NCI-H2227 (cell line): Measurements from ENCODE around the gene MEF2C.
A peak's percentile ranks its signal among the peaks of the same experiment; 100 is the strongest.

Experiments used
- DNase-seq: peaks from one replicate; lab custom pipeline; 2025; ENCODE audit not compliant: unreplicated experiment; lab: John Stamatoyannopoulos, UW

The MEF2C gene

GRCh38 chr5:88888848-88889188 is 5.8 kb upstream of the MEF2C start:
- no peak for DNase-seq

GRCh38 chr5:88888291-88888690 is 5.3 kb upstream of the MEF2C start:
- no peak for DNase-seq

- no peak for DNase-seq
Measured at GRCh38 chr5:88887342-88887741, 4.4 kb upstream of the MEF2C start.

GRCh38 chr5:88886746-88887341 is 3.9 kb upstream of the MEF2C start:
- DNase-seq = no peak

GRCh38 chr5:88886252-88886651 is 3.3 kb upstream of the MEF2C start:
- DNase-seq = no peak

- DNase-seq = no peak
Measured at GRCh38 chr5:88885002-88885401, 2.0 kb upstream of the MEF2C start.

- DNase-seq = no peak
Measured at GRCh38 chr5:88884608-88884877, 1.6 kb upstream of the MEF2C start.

- DNase-seq = peak; percentile 61
Measured at GRCh38 chr5:88883836-88884607, 1.0 kb upstream of the MEF2C start.

- no peak for DNase-seq
Measured at GRCh38 chr5:88882276-88883038, 527 bp downstream of the MEF2C start.

- DNase-seq = no peak
Measured at GRCh38 chr5:88881571-88881971, 1.4 kb downstream of the MEF2C start.

- DNase-seq = no peak
Measured at GRCh38 chr5:88880201-88880600, 2.8 kb downstream of the MEF2C start.

- DNase-seq = peak; percentile 26
Measured at GRCh38 chr5:88879724-88880123, 3.3 kb downstream of the MEF2C start.

- no peak for DNase-seq
Measured at GRCh38 chr5:88878976-88879375, 4.0 kb downstream of the MEF2C start.

GRCh38 chr5:88877826-88878225 is 5.2 kb downstream of the MEF2C start:
- DNase-seq = peak; percentile 11

GRCh38 chr5:88876714-88877113 is 6.3 kb downstream of the MEF2C start:
- DNase-seq = no peak

GRCh38 chr5:88875341-88876234 is 7.4 kb downstream of the MEF2C start:
- DNase-seq = no peak

- no peak for DNase-seq
Measured at GRCh38 chr5:88873447-88873846, 9.5 kb downstream of the MEF2C start.

- DNase-seq = peak; percentile 35
Measured at GRCh38 chr5:88872971-88873370, 10.0 kb downstream of the MEF2C start.

GRCh38 chr5:88870285-88870684 is 12.7 kb downstream of the MEF2C start:
- DNase-seq = no peak

GRCh38 chr5:88868468-88869068 is 14.4 kb downstream of the MEF2C start:
- no peak for DNase-seq

GRCh38 chr5:88867638-88868037 is 15.3 kb downstream of the MEF2C start:
- peak; percentile 14 for DNase-seq
